A549 (cell line): ENCODE results near the gene C3orf70.

Source experiments
- BHLHE40 ChIP-seq: IDR thresholded peaks from 2 replicates; pipeline ENCODE4 v1.6.1; 2012; ENCODE audit warnings: low read depth, low read length, inconsistent platforms
- CTCF ChIP-seq: fragments of >200 bp; sonication (Bioruptor Twin); formaldehyde crosslinking; IDR thresholded peaks from 3 replicates; pipeline ENCODE4 v1.5.1; 2016
- JUN ChIP-seq, 2 experiments: fragments of >200 bp; sonication (Bioruptor Twin); formaldehyde crosslinking; IDR thresholded peaks; 2 replicates in 1 of 2; 3 replicates in 1 of 2; pipeline ENCODE4 v1.6.1; 2016 to 2017
- KDM5A ChIP-seq: fragments of 200-600 bp; sonication (generic); IDR thresholded peaks from 2 replicates; pipeline ENCODE4 v1.6.1; 2016; ENCODE audit warnings: antibody characterized with exemption, mild to moderate bottlenecking
- MAZ ChIP-seq: fragments of 150-350 bp; IDR thresholded peaks from 2 replicates; pipeline ENCODE4 v1.6.1; 2014; ENCODE audit warnings: antibody characterized with exemption, low read depth, low read length, borderline replicate concordance
- NR3C1 ChIP-seq: fragments of >200 bp; sonication (Bioruptor Twin); formaldehyde crosslinking; IDR thresholded peaks from 3 replicates; pipeline ENCODE4 v1.6.1; 2017
- POLR2A ChIP-seq: IDR thresholded peaks from 2 replicates; pipeline ENCODE4 v1.6.1; 2012; ENCODE audit warnings: mild to moderate bottlenecking, low read length
- REST ChIP-seq: fragments of 200-600 bp; sonication (generic); IDR thresholded peaks from 2 replicates; pipeline ENCODE4 v1.6.1; 2016; ENCODE audit warnings: antibody characterized with exemption, mild to moderate bottlenecking, moderate library complexity
- RFX5 ChIP-seq: fragments of 450-650 bp; IDR thresholded peaks from 2 replicates; pipeline ENCODE4 v1.7.1; 2014; ENCODE audit warnings: antibody characterized with exemption, mild to moderate bottlenecking, moderate library complexity
- RNF2 ChIP-seq: fragments of 200-600 bp; sonication (generic); IDR thresholded peaks from 2 replicates; pipeline ENCODE4 v1.6.1; 2016; ENCODE audit warnings: low read depth, mild to moderate bottlenecking, antibody characterized with exemption, moderate library complexity, borderline replicate concordance
- SMC3 ChIP-seq: fragments of >200 bp; sonication (Bioruptor Twin); formaldehyde crosslinking; IDR thresholded peaks from 3 replicates; pipeline ENCODE4 v1.6.1; 2018; ENCODE audit warnings: inconsistent platforms
- SREBF2 ChIP-seq: fragments of 450-650 bp; IDR thresholded peaks from 2 replicates; pipeline ENCODE4 v1.6.1; 2014; ENCODE audit warnings: mild to moderate bottlenecking, moderate library complexity
- TP53 ChIP-seq: fragments of 250-450 bp; sonication (Bioruptor Pico); IDR thresholded peaks from 2 replicates; pipeline ENCODE4 v1.5.0; 2021; ENCODE audit warnings: mild to moderate bottlenecking, moderate library complexity

- TF ChIP-seq REST (no peak), CTCF (no peak), SMC3 (no peak), POLR2A (no peak), TP53 (CRISPR knock-in tag) (no peak), RNF2 (no peak), NR3C1 (no peak), RFX5 (no peak), BHLHE40 (no peak), JUN (IDR thresholded peaks at IDR 0.05) (no peak), SREBF2 (no peak), MAZ (no peak), KDM5A (no peak)
Measured at GRCh38 chr3:185134509-185134908, 18.4 kb downstream of the C3orf70 start.
